Inferior parietal cortex (tissue), 1 donor: ENCODE data around the gene SCYGR4.

Experiments used
- DNase-seq: peaks from one replicate; pipeline ENCODE4 v3.0.0-alpha.2; 2016; ENCODE audit errors: extremely low spot score

SCYGR4 gene

GRCh38 chr2:227614246-227614645, 3.1 kb upstream of the SCYGR4 start:
- DNase-seq, result no peak

DNA sequence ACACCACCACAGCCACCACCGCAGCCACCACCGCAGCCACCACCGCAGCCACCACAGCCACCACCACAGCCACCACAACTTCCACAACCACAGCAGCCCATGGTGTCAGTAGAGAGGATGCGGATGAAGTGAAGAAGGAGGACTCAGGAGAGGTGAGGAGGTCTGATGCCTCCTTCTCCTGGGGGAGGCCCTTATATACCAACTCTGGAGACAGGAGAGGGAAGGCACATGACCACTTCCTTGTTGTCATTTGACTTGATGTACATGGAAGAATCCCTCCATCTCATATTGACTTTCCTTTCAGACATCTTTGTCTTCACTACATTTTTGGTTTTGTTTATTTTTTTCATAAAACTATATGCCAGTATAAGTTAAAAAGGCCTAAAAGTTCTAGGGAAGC, 2.6 kb upstream of the SCYGR4 start, which contains the start of gene SCYGR3:
Gene SCYGR3, minus strand, starts transcription at position 101 of the 400 bp plus-strand sequence. Its CDS starts 0 bp downstream, at position 101.
- no peak for DNase-seq

- DNase-seq, result no peak
These were observed 2.1 kb upstream of the SCYGR4 start for GRCh38 chr2:227615181-227615580.

DNA sequence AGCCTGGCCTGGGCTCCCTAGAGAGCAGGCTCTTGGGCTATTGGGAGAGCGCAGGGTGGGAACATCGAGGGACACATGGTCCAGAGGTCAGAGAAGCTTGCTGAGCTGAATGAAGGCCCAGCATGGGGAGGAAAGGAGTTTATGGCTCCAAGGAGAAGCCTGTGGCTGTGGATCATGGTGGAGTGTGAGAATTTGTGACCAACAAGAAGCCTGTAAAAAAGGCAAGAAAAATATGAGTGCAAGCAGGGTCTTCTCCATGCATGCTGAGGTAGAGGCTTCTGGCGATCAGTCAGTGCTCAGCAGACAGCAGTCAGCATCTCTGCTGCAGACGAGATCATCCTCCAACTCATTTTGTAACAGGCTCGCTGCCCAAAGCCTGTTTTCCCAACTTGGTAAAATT, 1.4 kb upstream of the SCYGR4 start:
- DNase-seq, result no peak

DNA sequence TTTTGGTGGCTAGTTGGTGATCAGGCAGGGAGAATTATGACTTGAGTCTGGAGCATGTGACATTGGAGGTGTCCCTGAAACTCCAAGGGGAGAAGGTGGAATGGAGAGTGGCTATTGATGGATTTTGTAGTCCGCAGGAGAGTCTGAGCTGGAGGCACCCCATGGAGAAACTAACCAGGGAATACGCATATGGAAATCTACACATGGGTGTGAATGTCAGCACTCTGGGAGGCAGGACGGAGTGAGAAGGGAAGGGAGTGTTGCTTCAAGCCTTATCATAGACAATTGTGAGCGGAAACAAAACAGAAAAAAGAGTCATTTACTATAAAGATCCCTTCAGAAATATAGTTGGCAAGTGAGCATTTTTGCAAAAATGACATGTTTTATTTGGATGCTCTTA, 667 bp upstream of the SCYGR4 start:
- no peak for DNase-seq

- no peak for DNase-seq
These were observed 5.9 kb downstream of the SCYGR4 start for GRCh38 chr2:227623226-227623625.

DNA sequence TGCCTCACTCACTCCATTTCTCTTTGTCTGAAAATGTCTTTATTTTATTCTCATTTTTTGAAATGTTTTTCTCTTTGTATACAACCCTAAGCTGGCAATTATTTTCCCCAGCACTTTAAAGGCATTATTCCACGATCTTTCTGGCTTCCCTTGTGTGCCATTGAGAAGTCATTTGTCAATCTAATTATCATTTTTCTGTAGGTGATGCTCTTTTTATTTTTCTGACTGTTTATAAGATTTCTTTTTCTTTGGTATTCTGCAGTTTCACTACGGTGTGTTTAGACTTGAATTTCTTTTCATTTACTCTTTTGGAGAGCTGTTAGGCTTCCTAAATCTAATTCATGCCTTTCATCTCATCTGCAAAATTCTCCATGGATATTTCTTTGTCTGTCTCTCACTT, 8.1 kb downstream of the SCYGR4 start:
- no peak for DNase-seq

DNA sequence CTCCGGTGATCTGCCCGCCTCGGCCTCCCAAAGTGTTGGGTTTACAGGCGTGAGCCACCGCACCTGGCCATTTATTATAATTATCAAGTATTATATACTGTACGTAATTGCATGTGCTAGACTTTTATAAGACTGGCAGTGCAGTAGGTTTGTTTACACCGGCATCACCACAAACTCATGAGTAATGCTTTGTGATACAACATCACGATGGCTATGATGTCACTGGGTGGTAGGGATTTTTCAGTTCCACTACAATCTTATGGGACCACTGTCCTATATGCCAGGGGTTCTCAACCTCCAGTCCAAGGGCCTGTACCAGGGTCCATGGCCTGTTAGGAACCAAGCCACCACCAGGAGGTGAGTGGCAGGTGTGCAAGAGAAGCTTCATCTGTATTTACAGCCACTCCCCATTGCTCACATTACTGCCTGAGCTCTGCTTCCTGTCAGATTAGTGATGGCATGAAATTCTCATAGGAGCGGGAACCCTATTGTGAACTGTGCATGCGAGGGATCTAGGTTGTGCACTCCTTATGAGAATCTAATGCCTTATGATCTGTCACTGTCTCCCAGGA, 9.4 kb downstream of the SCYGR4 start:
- DNase-seq, result no peak

- no peak for DNase-seq
These were observed 10.5 kb downstream of the SCYGR4 start for GRCh38 chr2:227627769-227628168.

DNA sequence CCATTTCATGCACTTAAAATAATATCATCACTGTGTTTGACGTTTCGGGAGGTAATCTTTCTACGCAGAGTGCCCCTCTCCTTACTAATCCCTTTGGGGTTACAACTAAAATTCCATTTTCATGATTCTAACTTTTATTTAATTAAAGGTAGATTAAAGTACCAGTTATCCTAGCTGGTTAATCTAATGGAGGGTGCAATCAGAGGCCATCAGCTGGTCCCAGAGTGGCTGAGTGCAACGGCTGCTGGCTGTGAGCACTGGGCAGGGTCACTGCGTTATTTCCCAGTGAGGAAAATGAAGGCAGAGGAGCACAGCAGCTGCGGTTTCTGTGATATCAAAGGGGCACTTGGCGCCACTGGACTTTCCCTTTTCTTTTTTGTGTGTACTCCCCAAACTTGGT, 12.1 kb downstream of the SCYGR4 start:
- DNase-seq, result no peak

GRCh38 chr2:227630322-227630721, 13.0 kb downstream of the SCYGR4 start:
- no peak for DNase-seq

DNA sequence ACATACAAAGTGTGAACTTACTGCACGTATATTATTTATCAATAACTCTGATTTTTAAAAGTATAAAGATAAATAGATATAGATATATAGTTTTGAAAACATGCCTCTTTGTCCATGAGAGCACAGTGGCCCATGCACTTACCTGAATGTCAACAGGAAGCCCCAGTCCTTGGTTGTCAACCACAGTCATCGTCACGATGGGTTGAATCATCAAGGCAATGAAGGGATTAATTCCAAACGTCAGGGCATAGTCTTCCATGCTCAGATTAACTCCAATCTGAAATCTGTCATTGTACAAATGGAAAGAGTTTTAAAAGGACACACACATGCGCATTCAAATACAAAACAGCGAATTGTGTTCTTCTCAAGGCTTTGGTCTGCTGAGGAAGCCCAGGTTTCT, 15.5 kb downstream of the SCYGR4 start:
- no peak for DNase-seq

- DNase-seq, result no peak
These were observed 16.9 kb downstream of the SCYGR4 start for GRCh38 chr2:227634201-227634600.

DNA sequence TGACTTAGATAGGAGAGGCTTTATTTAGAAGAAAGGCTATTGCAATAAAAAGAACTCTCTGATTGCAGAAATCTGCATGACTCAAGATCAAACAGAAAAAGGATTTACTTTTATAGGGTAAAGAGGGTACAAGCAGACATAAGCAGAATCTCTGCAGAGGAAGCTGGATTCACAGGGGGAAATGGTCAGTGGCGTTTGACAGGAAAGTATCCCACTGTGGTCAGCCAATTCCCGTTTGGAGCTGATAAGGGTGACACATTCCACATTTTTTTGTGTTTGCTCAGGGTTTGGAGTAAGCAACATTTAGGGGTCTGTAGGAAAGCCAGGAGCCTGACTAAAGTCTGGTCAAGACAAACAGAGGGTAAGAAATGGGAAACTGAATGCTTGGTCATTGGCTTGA, 25.4 kb downstream of the SCYGR4 start:
- DNase-seq, result no peak

DNA sequence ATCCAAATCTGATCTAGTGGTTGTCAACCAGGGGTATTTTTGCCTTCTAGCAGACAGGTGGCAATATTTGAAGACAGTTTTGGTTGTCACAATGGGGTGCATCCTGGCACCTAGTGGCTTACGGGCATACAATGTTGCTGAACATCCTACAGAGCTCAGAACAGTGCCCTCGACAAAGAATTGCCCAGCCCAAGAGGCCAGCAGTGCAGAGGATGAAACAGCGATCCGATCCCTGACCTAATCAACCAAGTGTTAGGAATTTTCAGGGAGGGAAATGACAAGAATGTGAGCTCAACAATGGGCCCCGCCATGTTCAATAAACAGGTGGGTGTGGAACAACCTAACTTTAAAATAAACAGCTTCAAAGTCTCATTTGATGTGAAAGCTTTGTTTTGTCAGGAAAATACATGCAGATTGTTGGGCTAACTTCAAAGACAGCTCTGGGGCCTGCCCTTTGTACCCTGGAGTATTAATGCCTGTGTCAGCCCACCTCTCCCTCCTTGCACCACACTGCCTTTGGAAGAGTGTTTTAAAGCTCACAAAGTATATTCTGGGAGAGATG, 26.8 kb downstream of the SCYGR4 start:
- no peak for DNase-seq

DNA sequence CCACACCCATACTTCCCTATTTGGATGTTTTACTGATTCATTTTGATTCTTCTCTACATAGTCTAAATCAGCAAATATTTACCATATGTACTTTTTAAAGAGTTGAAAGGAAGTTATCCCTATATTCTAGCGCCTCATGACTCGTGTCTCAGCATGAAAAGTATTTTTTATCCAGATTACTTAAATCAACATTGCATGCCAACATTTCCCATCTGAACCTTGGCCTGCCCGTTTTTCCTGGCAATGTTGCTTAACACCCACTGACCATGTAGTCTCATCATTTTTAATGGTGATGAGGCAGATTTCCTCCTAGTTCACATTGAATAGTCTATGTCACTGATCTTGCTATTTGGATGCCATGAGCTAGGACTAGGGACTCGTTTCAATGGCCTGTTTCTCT, 36.1 kb downstream of the SCYGR4 start:
- DNase-seq, result no peak

DNA sequence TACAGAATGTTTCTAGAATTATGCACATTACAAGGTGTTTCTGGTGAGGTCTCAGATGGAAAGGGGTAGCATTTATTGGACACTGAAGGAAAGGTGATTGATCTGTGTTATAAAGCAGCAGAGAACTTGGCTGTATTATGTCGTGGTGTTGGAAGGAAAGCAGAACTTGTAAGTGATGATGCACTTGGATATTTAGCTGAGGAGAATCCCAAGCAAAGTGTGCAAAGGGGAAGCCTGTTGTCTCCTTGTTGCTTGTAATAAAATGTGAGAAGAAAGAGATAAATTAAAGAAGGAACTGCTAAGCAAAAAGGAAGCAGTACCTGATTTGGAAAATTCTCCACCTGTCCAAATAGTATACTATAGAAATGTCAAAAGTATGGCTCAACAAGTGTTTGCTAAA, 37.1 kb downstream of the SCYGR4 start:
- no peak for DNase-seq

GRCh38 chr2:227655454-227655853, 38.2 kb downstream of the SCYGR4 start:
- no peak for DNase-seq

DNA sequence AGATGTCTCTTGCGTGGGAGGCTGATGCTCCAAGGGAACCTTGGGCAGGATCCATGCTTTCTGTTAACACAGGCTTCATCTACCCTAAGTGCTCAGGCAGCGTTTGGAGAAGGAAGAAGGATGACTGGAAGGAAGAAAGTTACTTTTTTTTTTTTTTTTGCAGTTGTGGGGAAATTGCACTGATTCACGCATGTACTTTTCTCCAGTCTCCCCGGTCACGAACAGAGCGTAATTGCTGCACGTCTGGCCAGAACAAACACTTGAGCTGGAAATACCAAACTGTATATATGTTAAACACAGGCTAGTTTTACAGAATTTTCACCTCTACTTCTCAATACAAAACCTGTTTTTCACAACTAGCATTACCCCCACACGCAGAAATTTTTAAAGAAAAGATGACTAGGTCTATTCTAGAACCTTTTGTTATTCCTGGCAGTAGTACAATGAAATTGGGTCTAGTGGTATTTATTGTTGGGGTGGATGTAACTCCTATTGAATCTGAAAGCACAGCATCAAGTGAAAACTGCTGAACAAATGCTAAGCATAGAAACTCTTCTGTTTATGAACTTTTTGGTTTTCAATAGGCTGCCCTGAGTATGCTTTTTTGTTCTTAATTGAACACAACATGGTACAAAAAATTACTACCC, 40.0 kb downstream of the SCYGR4 start:
- DNase-seq, result no peak

- DNase-seq, result no peak
These were observed 43.8 kb downstream of the SCYGR4 start for GRCh38 chr2:227661025-227661649.

DNA sequence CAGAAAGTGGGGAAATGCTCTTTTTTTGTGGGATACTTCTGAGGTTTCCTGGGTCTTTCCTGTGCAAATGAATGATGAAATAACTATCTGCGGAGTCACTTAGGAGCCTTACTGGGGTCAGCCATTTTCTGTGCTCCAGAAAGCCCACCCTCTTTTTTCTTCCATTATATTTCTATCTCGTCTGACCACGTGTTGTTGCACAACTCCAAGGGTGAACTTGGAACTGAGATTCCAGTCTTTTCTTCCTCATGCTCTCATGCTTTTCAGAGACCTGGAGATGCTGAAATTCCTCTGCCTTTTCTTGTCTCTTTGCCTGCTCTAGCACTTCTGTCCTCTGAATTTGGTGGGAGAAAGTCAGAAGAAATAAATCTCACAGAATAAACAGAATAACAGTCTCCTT, 44.5 kb downstream of the SCYGR4 start:
- no peak for DNase-seq

GRCh38 chr2:227665189-227665940, 48.1 kb downstream of the SCYGR4 start:
- no peak for DNase-seq
